MM.1S (cell line): ENCODE data around the gene ACO2.

ENCODE experiments used
- EZH2 ChIP-seq: fragments of 300-600 bp; sonication (generic); optimal IDR thresholded peaks from 2 replicates; pipeline ENCODE3; 2017; ENCODE audit warnings: low read depth, mild to moderate bottlenecking, antibody characterized with exemption, low read length, mixed read lengths
- EZH2phosphoT487 ChIP-seq: fragments of 300-600 bp; sonication (generic); IDR thresholded peaks from 2 replicates; pipeline ENCODE4 v1.6.1; 2018; ENCODE audit warnings: antibody characterized with exemption, low read length
- TF ChIP-seq, protein P1 (sequence below): fragments of 300-600 bp; sonication (generic); IDR thresholded peaks from 2 replicates; pipeline ENCODE4 v1.5.1; 2016; ENCODE audit warnings: antibody characterized with exemption, low read length, mixed read lengths

DNA sequence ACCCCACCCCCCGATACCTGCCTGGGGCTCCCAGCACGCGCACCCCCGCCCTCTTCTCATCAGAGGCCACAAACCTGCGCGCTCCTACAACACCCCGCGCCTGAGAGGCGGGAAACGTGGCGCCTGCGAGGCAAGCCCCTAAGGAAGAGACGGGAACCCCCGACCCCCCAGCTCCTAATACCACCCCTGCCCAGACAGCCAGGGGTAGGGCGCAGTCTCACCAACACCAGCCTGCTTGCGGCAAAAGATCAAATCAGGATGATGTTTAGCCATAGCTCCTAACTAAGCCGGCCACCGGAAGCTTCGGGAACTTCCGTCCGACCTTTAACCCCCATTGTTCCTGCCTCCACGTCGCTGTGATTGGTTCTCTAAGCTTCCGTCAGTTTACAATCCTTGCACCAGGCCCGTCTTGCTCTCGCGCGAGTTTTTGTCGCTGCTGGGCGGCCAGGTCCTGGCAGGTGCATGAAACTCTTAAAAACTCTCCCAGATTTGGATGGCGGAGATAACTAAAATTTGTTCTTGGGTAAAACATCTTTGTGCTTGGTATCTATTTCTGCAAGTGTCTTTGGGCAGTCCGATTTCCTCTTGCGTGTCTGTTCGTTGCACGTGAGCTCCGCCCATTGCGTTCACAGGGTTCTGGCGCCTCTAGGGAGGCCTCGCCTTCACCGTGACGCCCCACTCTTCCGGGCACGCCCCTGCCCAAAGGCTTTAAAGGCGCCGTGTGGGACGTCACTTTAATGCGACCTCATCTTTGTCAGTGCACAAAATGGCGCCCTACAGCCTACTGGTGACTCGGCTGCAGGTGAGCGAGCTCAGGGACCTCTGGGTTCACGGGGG is at the start of gene ACO2, which contains the start of gene PHF5A:
- TF ChIP-seq, protein P1, sequence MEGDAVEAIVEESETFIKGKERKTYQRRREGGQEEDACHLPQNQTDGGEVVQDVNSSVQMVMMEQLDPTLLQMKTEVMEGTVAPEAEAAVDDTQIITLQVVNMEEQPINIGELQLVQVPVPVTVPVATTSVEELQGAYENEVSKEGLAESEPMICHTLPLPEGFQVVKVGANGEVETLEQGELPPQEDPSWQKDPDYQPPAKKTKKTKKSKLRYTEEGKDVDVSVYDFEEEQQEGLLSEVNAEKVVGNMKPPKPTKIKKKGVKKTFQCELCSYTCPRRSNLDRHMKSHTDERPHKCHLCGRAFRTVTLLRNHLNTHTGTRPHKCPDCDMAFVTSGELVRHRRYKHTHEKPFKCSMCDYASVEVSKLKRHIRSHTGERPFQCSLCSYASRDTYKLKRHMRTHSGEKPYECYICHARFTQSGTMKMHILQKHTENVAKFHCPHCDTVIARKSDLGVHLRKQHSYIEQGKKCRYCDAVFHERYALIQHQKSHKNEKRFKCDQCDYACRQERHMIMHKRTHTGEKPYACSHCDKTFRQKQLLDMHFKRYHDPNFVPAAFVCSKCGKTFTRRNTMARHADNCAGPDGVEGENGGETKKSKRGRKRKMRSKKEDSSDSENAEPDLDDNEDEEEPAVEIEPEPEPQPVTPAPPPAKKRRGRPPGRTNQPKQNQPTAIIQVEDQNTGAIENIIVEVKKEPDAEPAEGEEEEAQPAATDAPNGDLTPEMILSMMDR = no peak
- TF ChIP-seq EZH2 = no peak
- no peak for TF ChIP-seq EZH2phosphoT487
